NT2/D1 (cell line): ENCODE data around the gene ZNRF1.

Experiments
- SUZ12 ChIP-seq: IDR thresholded peaks from 2 replicates; pipeline ENCODE4 v1.6.1; 2011; ENCODE audit not compliant: insufficient read length, insufficient read depth; ENCODE audit errors: extremely low read depth
- YY1 ChIP-seq: IDR thresholded peaks from 2 replicates; pipeline ENCODE4 v1.6.1; 2011; ENCODE audit not compliant: insufficient read length, insufficient read depth
- ZNF274 ChIP-seq: IDR thresholded peaks from 2 replicates; pipeline ENCODE4 v1.6.1; 2011; ENCODE audit warnings: mild to moderate bottlenecking, low read depth, low read length

GRCh38 chr16:75101635-75102034 is 102.8 kb downstream of the ZNRF1 start:
- TF ChIP-seq YY1 (no peak), ZNF274 (no peak), SUZ12 (no peak)
